Measurements from ENCODE around the gene FRMD3. TPM values are rescaled to one million over a fixed set of nuclear protein-coding genes. Genes with fewer than 3 reads are reported as not detected.
A peak's percentile ranks its signal among the peaks of the same experiment; 100 is the strongest.

FRMD3 gene
- total RNA-seq, 4 donors from 2014 or later: 9.9 to 42.4 (median 40.2) TPM

DNA sequence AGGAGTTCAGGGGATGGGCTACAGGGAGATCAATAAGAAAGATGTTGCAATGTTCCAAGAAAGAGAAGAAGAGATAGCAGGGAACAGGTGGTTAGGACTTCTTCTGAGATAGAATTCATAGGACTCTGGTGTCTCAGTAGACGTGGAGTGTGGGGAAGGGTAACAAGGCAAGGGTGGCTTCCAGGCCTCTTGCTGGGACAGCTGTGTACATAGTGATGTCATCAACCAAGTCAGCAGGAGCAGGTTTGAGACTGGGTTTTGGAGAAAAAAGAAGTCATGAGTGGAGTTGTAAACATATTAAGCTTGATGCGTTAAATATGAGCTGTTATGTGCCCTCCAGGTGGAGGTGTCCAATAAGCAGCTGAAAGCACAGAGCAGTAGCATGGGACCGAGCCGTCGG lies 263.4 kb downstream of the FRMD3 start:
- H3K4me1 ChIP-seq: no peaks in the 10 kb centered on the region
- H3K27me3 ChIP-seq: no peaks in the 10 kb centered on the region
- DNase-seq: no peak
- H3K36me3 ChIP-seq: peaks cover 0 to 4% (median 0%) of the 10 kb centered on the region in 3 donors
- H3K27ac ChIP-seq: no peak overlapping the region
- H3K9me3 ChIP-seq: no peaks in the 10 kb centered on the region
- TF ChIP-seq POLR2A (IDR thresholded peaks at IDR 0.05): no peak
- TF ChIP-seq, protein P1, sequence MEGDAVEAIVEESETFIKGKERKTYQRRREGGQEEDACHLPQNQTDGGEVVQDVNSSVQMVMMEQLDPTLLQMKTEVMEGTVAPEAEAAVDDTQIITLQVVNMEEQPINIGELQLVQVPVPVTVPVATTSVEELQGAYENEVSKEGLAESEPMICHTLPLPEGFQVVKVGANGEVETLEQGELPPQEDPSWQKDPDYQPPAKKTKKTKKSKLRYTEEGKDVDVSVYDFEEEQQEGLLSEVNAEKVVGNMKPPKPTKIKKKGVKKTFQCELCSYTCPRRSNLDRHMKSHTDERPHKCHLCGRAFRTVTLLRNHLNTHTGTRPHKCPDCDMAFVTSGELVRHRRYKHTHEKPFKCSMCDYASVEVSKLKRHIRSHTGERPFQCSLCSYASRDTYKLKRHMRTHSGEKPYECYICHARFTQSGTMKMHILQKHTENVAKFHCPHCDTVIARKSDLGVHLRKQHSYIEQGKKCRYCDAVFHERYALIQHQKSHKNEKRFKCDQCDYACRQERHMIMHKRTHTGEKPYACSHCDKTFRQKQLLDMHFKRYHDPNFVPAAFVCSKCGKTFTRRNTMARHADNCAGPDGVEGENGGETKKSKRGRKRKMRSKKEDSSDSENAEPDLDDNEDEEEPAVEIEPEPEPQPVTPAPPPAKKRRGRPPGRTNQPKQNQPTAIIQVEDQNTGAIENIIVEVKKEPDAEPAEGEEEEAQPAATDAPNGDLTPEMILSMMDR (IDR thresholded peaks at IDR 0.05): no peak
- H3K4me3 ChIP-seq: no peak overlapping the region

DNA sequence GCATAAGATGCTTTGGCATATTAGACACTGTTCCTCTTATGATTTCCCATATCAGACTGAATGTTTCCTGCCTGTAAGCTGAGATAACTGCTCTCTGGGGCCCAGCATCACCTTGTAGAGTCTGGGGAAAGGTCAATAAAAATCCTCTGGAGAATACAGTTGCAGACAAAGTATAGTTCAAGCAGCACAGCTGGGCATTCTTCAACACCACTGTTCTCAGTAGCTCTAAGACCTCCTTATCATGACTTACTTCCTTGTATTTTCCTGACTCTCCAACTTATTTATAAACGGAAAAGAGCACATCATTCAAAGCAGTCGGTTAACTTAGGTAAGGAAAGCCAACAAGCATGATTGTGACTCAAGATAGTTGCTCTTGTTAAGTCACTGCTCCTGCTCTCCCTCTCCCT lies 266.5 kb downstream of the FRMD3 start:
- H3K4me1 ChIP-seq: no peaks in the 10 kb centered on the region
- H3K4me3 ChIP-seq: no peak overlapping the region
- H3K27me3 ChIP-seq: no peaks in the 10 kb centered on the region
- H3K36me3 ChIP-seq: peaks cover 0 to 4% (median 0%) of the 10 kb centered on the region in 3 donors
- TF ChIP-seq, protein P1 (IDR thresholded peaks at IDR 0.05): no peak
- TF ChIP-seq POLR2A (IDR thresholded peaks at IDR 0.05): no peak
- H3K27ac ChIP-seq: no peak overlapping the region
- no peak for DNase-seq
- H3K9me3 ChIP-seq: no peaks in the 10 kb centered on the region

DNA sequence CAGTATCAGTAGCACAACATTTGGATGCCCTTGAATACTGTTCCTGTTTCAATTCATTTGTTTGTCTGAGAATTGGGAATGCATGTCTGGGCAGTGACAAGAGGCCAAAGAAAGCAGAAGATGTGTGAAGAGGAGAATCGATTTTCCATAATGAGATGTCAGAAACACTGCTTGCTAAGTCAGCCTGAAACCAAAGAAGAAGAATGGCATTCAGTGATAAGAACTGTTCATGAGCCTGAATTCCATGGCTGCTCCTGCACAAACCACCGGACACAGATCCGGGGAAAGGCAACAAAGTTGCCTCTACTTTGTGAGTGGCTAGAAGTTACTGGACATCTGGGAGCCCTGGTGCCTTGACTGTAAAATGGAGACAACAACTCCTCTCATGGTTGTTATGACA lies 268.1 kb downstream of the FRMD3 start:
- no peak for DNase-seq
- TF ChIP-seq, protein P1 (IDR thresholded peaks at IDR 0.05): no peak
- no peak for TF ChIP-seq POLR2A (IDR thresholded peaks at IDR 0.05)
- no peaks in the 10 kb centered on the region for H3K27me3 ChIP-seq
- peaks cover 0 to 4% (median 0%) of the 10 kb centered on the region in 3 donors for H3K36me3 ChIP-seq
- no peaks in the 10 kb centered on the region for H3K9me3 ChIP-seq
- no peaks in the 10 kb centered on the region for H3K4me1 ChIP-seq
- H3K4me3 ChIP-seq: no peak overlapping the region
- H3K27ac ChIP-seq: no peak overlapping the region

DNA sequence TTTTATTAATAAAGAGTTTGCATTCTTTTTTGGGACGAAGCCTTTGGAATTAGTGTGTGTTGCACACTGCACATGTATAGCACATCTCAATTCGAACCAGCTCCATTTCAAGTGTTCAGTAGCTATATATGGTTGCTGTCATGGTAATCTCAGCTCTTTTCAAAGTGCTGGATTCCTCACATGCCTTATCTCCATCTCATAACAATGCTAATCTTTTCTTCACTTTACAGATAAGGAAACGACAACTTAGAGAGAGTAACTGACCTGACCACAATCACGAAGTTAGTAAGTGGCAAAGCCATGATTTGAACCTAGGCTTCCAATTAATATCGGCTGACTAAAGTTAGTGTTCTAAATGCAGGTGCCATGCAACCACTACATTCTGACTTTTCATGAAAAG lies 270.5 kb downstream of the FRMD3 start:
- Histone ChIP-seq H3K27ac (no peak overlapping the region), H3K36me3 (no peaks in the 10 kb centered on the region), H3K4me3 (no peak overlapping the region), H3K9me3 (no peaks in the 10 kb centered on the region), H3K27me3 (no peaks in the 10 kb centered on the region), H3K4me1 (no peaks in the 10 kb centered on the region)
- no peak for TF ChIP-seq POLR2A (IDR thresholded peaks at IDR 0.05)
- TF ChIP-seq, protein P1 (IDR thresholded peaks at IDR 0.05): no peak
- no peak for DNase-seq

DNA sequence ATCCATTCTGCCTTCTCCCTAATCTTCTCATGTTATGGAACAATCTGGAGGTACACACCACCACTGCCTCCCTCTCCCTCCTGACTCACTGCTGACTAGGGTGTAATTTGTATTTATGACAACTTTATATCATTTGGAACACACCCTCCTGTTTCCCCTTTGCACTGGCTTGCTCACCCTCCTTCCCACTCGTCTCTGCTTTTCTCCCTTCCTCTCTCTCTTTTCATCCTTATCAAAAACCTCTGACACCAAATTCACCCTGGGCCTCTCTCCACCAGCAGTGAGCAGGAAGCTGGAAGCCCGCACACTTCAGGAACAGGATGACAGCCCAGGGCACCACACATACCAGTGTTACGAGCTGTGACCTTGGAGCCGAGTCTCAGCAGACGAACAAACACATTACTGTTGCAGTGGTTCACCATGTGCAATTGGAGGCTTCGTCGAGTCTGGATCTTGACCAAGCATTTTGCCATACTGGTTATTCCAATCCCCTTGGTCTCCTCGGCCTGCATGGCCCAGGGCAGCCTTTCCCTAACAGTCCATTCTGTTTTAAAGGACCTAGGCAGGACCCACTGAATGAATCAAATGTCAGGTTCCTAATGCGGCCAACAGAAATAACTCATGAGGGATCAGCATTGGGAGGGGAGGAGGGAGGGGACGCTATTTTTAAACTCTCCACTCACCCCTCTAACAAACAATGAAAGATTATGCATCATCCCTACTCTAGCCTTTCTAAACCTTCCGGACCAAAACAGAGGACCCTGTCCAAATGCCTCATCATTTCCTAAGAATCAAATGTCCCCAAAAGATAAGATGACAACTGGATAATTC lies 271.3 kb downstream of the FRMD3 start:
- TF ChIP-seq, protein P1 (IDR thresholded peaks at IDR 0.05): no peak
- TF ChIP-seq POLR2A (IDR thresholded peaks at IDR 0.05): no peak
- Histone ChIP-seq H3K27me3 (no peaks in the 10 kb centered on the region), H3K4me3 (no peak overlapping the region), H3K27ac (no peak overlapping the region), H3K9me3 (no peaks in the 10 kb centered on the region), H3K4me1 (no peaks in the 10 kb centered on the region), H3K36me3 (no peaks in the 10 kb centered on the region)
- peak in 2 of 3 donors; percentile 49 to 51 for DNase-seq
